GM23338 (cell line): ENCODE data around the gene RORC.

ENCODE experiments used
- CREB1 ChIP-seq: fragments of 250-450 bp; sonication (Bioruptor Pico); IDR thresholded peaks from 2 replicates; pipeline ENCODE4 v1.5.0; 2020; ENCODE audit warnings: low read depth, mild to moderate bottlenecking, moderate library complexity
- ETS1 ChIP-seq: IDR thresholded peaks from 2 replicates; pipeline ENCODE4 v1.6.1; 2016; ENCODE audit warnings: antibody characterized with exemption
- EZH2 ChIP-seq: fragments of 200-600 bp; sonication (generic); IDR thresholded peaks from one replicate; pipeline ENCODE4 v1.8.0; 2017; ENCODE audit warnings: antibody characterized with exemption, mild to moderate bottlenecking, low read depth; ENCODE audit not compliant: unreplicated experiment
- EZH2phosphoT487 ChIP-seq: fragments of 200-600 bp; sonication (generic); IDR thresholded peaks from one replicate; pipeline ENCODE4 v1.8.1; 2018; ENCODE audit warnings: antibody characterized with exemption; ENCODE audit not compliant: unreplicated experiment
- JUNB ChIP-seq: IDR thresholded peaks from one replicate; pipeline ENCODE4 v1.6.1; 2016; ENCODE audit warnings: antibody characterized with exemption; ENCODE audit not compliant: unreplicated experiment
- POLR2AphosphoS5 ChIP-seq: IDR thresholded peaks from 2 replicates; pipeline ENCODE4 v1.6.1; 2016; ENCODE audit warnings: antibody characterized with exemption, low read depth
- REST ChIP-seq: IDR thresholded peaks from one replicate; pipeline ENCODE4 v1.6.1; 2018; ENCODE audit warnings: antibody characterized with exemption; ENCODE audit not compliant: unreplicated experiment
- STAT1 ChIP-seq: IDR thresholded peaks from one replicate; pipeline ENCODE4 v1.6.1; 2016; ENCODE audit warnings: antibody characterized with exemption; ENCODE audit not compliant: unreplicated experiment
- ZNF114 ChIP-seq: fragments of 250-450 bp; sonication (Bioruptor Pico); IDR thresholded peaks from 2 replicates; pipeline ENCODE4 v1.5.0; 2020; ENCODE audit warnings: mild to moderate bottlenecking, moderate library complexity
- TF ChIP-seq, protein P1 (sequence below), 2 experiments: fragments of 200-600 bp in 1 of 2; sonication (generic) in 1 of 2; conservative IDR thresholded peaks; 2 replicates each; pipeline versions ENCODE4 v1.5.1 to v1.6.1; 2016 to 2017; ENCODE audit warnings: antibody characterized with exemption in 2 of 2, low read depth in 2 of 2, mild to moderate bottlenecking in 2 of 2, moderate library complexity in 1 of 2
- TF ChIP-seq, protein P2 (sequence below): fragments of 250-450 bp; sonication (Bioruptor Pico); IDR thresholded peaks from 2 replicates; pipeline ENCODE4 v1.5.0; 2020; ENCODE audit warnings: mild to moderate bottlenecking, moderate library complexity

DNA sequence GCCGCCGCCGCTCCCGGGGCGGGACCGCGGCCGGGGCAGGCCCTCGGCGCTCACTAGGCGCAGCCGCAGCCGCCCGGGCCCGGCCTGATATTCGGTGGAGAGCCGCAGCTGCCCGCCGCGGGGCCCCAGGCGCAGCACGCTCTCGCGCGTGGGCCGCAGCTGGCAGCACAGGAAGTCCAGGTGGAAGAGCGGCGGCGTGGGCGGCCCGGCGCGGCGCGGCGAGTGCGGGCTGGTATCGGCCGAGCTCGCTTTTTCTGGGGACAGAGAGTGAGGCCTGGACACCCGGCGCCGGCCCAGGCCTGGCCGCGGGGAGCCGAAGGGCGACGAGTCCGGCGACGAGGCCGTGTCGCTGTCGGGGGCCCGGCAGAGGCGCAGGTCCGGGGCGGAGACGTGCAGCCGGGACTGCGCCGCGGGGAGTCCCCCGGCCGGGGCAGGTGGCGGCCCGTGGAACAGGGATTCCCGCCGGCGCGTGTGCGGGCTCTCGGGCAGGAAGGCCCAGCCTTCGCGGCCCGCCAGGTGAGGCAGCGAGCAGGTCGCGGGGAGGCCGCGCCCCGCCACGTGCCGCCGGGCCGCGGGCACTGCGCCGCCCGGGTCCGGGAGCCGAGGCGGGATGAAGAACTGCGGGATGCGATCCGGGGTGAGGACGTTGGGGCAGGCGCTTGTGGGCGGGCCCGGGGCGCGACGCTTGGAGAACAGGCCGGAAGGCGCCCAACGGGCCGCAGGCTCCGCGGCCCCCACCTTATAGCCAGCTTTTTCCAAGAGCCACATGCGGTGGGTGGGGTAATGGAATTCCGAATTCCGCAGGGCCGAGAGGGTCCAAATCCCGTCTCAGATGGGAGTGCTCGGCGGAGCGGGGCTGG lies 6.8 kb upstream of the RORC start:
- TF ChIP-seq, protein P1, sequence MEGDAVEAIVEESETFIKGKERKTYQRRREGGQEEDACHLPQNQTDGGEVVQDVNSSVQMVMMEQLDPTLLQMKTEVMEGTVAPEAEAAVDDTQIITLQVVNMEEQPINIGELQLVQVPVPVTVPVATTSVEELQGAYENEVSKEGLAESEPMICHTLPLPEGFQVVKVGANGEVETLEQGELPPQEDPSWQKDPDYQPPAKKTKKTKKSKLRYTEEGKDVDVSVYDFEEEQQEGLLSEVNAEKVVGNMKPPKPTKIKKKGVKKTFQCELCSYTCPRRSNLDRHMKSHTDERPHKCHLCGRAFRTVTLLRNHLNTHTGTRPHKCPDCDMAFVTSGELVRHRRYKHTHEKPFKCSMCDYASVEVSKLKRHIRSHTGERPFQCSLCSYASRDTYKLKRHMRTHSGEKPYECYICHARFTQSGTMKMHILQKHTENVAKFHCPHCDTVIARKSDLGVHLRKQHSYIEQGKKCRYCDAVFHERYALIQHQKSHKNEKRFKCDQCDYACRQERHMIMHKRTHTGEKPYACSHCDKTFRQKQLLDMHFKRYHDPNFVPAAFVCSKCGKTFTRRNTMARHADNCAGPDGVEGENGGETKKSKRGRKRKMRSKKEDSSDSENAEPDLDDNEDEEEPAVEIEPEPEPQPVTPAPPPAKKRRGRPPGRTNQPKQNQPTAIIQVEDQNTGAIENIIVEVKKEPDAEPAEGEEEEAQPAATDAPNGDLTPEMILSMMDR (conservative IDR thresholded peaks at IDR 0.05; ENCODE audit: low read depth in 2 of 2): no peak
- TF ChIP-seq REST (no peak), JUNB (no peak), EZH2 (no peak), CREB1 (CRISPR knock-in tag) (no peak), POLR2AphosphoS5 (no peak), ZNF114 (CRISPR knock-in tag) (no peak), ETS1 (no peak), STAT1 (no peak), EZH2phosphoT487 (no peak)
- TF ChIP-seq, protein P2, sequence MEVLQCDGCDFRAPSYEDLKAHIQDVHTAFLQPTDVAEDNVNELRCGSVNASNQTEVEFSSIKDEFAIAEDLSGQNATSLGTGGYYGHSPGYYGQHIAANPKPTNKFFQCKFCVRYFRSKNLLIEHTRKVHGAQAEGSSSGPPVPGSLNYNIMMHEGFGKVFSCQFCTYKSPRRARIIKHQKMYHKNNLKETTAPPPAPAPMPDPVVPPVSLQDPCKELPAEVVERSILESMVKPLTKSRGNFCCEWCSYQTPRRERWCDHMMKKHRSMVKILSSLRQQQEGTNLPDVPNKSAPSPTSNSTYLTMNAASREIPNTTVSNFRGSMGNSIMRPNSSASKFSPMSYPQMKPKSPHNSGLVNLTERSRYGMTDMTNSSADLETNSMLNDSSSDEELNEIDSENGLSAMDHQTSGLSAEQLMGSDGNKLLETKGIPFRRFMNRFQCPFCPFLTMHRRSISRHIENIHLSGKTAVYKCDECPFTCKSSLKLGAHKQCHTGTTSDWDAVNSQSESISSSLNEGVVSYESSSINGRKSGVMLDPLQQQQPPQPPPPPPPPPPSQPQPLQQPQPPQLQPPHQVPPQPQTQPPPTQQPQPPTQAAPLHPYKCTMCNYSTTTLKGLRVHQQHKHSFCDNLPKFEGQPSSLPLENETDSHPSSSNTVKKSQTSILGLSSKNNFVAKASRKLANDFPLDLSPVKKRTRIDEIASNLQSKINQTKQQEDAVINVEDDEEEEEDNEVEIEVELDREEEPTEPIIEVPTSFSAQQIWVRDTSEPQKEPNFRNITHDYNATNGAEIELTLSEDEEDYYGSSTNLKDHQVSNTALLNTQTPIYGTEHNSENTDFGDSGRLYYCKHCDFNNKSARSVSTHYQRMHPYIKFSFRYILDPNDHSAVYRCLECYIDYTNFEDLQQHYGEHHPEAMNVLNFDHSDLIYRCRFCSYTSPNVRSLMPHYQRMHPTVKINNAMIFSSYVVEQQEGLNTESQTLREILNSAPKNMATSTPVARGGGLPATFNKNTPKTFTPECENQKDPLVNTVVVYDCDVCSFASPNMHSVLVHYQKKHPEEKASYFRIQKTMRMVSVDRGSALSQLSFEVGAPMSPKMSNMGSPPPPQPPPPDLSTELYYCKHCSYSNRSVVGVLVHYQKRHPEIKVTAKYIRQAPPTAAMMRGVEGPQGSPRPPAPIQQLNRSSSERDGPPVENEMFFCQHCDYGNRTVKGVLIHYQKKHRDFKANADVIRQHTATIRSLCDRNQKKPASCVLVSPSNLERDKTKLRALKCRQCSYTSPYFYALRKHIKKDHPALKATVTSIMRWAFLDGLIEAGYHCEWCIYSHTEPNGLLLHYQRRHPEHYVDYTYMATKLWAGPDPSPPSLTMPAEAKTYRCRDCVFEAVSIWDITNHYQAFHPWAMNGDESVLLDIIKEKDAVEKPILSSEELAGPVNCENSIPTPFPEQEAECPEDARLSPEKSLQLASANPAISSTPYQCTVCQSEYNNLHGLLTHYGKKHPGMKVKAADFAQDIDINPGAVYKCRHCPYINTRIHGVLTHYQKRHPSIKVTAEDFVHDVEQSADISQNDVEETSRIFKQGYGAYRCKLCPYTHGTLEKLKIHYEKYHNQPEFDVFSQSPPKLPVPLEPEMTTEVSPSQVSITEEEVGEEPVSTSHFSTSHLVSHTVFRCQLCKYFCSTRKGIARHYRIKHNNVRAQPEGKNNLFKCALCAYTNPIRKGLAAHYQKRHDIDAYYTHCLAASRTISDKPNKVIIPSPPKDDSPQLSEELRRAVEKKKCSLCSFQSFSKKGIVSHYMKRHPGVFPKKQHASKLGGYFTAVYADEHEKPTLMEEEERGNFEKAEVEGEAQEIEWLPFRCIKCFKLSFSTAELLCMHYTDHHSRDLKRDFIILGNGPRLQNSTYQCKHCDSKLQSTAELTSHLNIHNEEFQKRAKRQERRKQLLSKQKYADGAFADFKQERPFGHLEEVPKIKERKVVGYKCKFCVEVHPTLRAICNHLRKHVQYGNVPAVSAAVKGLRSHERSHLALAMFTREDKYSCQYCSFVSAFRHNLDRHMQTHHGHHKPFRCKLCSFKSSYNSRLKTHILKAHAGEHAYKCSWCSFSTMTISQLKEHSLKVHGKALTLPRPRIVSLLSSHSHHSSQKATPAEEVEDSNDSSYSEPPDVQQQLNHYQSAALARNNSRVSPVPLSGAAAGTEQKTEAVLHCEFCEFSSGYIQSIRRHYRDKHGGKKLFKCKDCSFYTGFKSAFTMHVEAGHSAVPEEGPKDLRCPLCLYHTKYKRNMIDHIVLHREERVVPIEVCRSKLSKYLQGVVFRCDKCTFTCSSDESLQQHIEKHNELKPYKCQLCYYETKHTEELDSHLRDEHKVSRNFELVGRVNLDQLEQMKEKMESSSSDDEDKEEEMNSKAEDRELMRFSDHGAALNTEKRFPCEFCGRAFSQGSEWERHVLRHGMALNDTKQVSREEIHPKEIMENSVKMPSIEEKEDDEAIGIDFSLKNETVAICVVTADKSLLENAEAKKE (CRISPR knock-in tag): no peak
